Ectodermal cell (in vitro differentiated cells): ENCODE results near the gene AURKA.
A peak's percentile ranks its signal among the peaks of the same experiment; 100 is the strongest.
"Not testable (repeated sequence)": the region's sequence is repeated elsewhere in the genome, so short reads cannot be mapped to it uniquely, and the experiment has no call there.

Source experiments
- H3K27ac ChIP-seq: 2 replicates; pipeline ENCODE4 v1.7.0; 2013; ENCODE audit warnings: mild to moderate bottlenecking, low read depth, low read length; ENCODE audit not compliant: insufficient read depth, poor library complexity, severe bottlenecking
- H3K27me3 ChIP-seq: 2 replicates; pipeline ENCODE4 v1.7.0; 2013; ENCODE audit warnings: mild to moderate bottlenecking, low read length; ENCODE audit not compliant: insufficient read depth, control insufficient read depth, poor library complexity, severe bottlenecking
- H3K36me3 ChIP-seq: one replicate; pipeline ENCODE4 v1.7.0; 2013; ENCODE audit warnings: low read length; ENCODE audit not compliant: control insufficient read depth, insufficient read depth
- H3K4me1 ChIP-seq: one replicate; pipeline ENCODE4 v1.7.0; 2013; ENCODE audit warnings: low read length; ENCODE audit not compliant: control insufficient read depth, insufficient read depth
- H3K4me3 ChIP-seq: 2 replicates; pipeline ENCODE4 v1.7.0; 2013; ENCODE audit warnings: low read depth, low read length, control low read depth; ENCODE audit not compliant: insufficient read depth
- H3K9me3 ChIP-seq: 2 replicates; pipeline ENCODE4 v1.7.0; 2013; ENCODE audit warnings: mild to moderate bottlenecking, low read length, moderate library complexity; ENCODE audit not compliant: control insufficient read depth
- WGBS, 2 experiments: methylation state at CpG; one replicate each; pipeline ENCODE4 v1.1.7; 2013; ENCODE audit warnings: missing lambda C conversion rate in 2 of 2; 5-methylcytosine and 5-hydroxymethylcytosine counted together

Gene AURKA

DNA sequence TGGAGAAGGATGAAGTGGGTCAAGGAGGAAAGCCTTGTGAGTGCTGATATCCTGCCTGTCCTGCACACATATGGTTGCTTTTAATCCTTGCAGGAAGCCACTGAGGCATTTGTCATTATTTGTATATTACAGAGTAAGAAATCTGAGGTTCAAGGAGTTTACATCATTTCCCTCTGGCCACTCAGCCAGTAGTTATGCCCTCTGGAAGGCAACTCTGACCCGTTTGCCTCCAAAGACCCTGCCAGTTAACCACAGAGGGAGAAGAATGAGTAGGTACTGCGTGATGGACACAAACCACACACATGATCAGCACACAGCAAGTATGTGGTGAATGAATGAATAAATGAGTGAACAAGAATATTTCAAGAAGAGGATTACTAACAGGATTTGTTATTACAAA, 41.2 kb downstream of the AURKA start:
- no peaks in the 10 kb centered on the region for H3K27me3 ChIP-seq
- no peak overlapping the region for H3K4me3 ChIP-seq
- no peak overlapping the region for H3K27ac ChIP-seq
- no peaks in the 10 kb centered on the region for H3K36me3 ChIP-seq
- H3K4me1 ChIP-seq, result peaks cover 12% of the 10 kb centered on the region
- no peaks in the 10 kb centered on the region for H3K9me3 ChIP-seq
- 83 to 95% methylated on average over 1 to 2 of the region's 2 CpGs for WGBS, 2 experiments

DNA sequence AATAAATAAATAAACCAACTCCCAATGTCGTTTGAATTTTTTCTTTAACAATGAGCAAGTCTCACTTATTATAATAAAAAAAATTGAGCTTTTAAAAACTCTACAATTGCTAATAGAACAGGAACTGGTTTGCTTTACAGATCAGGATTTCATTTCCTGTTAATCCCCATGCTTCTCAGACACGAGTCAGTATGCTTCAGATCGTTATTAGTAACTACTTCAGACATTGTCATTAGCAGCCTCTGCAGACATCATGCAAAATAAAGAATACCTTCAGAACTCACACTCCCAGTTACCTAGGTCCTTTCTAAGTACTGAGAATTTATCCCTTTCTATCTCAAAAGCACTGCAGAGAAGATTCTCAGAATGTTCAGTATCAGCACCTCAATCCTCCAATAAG, 43.3 kb downstream of the AURKA start:
- no peaks in the 10 kb centered on the region for H3K9me3 ChIP-seq
- H3K27me3 ChIP-seq, result peaks cover 6% of the 10 kb centered on the region

DNA sequence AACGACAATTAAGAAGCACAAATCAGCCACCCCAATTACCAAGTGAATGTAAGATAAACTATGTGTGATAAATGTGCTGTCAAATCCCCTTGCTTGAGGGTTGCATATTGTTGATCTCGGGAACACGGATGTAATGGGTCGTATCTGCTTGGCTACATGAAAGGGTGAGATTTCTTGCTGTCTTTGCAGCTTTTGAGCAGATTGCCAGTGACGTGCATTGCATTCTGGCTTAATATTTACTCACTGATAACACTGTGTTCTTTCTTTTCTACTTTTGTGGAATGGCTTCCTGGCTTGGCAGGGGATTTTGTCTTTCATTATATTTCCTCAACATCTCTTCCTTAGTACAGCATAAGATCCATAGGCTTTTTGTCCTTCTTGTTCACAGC, 43.7 kb downstream of the AURKA start:
- H3K27me3 ChIP-seq, result peaks cover 10% of the 10 kb centered on the region

More for the DNA sequence above, 43.3 kb downstream of the AURKA start:
- Histone ChIP-seq H3K36me3 (no peaks in the 10 kb centered on the region), H3K4me1 (peaks cover 12% of the 10 kb centered on the region), H3K27ac (no peak overlapping the region), H3K4me3 (no peak overlapping the region)
- 36 to 37% methylated on average over 2 of the region's 3 CpGs for WGBS, 2 experiments

DNA sequence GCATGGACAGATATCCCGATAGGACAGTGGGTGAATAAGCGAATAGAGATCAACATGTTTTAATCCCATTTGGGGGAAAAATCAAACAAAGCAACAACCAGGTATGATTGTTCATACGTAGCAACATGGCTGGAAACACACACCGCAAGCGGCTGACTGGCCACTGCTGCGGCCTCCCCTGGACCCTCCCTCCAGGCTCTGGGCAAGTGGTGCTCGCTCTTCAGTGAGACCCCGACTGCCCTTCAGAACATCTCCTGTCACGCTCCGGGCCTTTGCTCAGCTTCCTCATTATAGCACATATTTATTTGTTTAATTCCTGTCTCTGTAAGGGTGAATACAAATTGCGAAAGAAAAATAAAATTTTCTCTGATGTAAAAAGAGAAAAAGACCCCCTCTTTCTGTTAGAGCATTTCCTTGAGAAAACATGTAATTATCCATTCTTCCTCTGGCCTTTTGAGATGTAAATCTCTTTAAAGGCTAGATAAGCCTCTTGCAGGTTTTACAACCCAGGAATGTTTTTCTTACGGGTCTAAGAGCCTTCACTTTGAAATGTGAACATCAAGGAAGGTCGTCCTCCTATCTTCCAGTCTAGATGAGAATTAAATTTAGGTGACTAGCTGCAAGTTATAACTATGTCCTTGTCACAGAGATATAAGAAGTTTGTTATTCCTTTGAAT, 44.2 kb downstream of the AURKA start:
- no peaks in the 10 kb centered on the region for H3K9me3 ChIP-seq
- H3K36me3 ChIP-seq, result no peaks in the 10 kb centered on the region
- peaks cover 12% of the 10 kb centered on the region for H3K4me1 ChIP-seq
- H3K27ac ChIP-seq, result no peak overlapping the region
- peaks cover 16% of the 10 kb centered on the region for H3K27me3 ChIP-seq
- 36 to 46% methylated on average over 11 to 12 of the region's 13 CpGs for WGBS, 2 experiments
- H3K4me3 ChIP-seq, result no peak overlapping the region

More for the DNA sequence above, 43.7 kb downstream of the AURKA start:
- Histone ChIP-seq H3K27ac (no peak overlapping the region), H3K9me3 (no peaks in the 10 kb centered on the region), H3K4me3 (no peak overlapping the region), H3K36me3 (no peaks in the 10 kb centered on the region), H3K4me1 (peaks cover 12% of the 10 kb centered on the region)
- WGBS, 2 experiments, result 33 to 41% methylated on average over 4 to 5 of the region's 5 CpGs

DNA sequence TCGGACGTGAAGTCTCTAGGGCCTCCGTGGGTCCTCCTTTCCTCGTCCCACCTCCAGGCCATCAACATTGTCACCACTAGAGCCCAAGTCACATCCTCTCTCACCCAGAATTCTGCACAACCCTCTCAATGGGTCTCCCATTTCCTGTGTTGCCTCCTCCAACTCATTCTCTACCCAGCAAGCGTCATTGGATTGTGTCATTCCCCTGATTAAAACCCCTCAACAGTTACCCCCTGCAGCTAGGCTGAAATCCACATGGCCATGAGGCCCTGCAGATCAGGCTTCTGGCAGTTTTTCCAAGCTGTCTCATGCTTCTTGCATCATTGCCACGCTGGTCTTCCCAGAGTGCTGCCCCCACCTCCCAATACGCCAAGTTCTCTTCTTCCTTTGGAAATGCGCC, 46.1 kb downstream of the AURKA start:
- Histone ChIP-seq H3K4me1 (peaks cover 12% of the 10 kb centered on the region), H3K27me3 (peaks cover 17% of the 10 kb centered on the region), H3K36me3 (no peaks in the 10 kb centered on the region), H3K9me3 (no peaks in the 10 kb centered on the region), H3K4me3 (no peak overlapping the region), H3K27ac (no peak overlapping the region)
- WGBS, 2 experiments, result 91 to 92% methylated on average over 8 of the region's 8 CpGs

DNA sequence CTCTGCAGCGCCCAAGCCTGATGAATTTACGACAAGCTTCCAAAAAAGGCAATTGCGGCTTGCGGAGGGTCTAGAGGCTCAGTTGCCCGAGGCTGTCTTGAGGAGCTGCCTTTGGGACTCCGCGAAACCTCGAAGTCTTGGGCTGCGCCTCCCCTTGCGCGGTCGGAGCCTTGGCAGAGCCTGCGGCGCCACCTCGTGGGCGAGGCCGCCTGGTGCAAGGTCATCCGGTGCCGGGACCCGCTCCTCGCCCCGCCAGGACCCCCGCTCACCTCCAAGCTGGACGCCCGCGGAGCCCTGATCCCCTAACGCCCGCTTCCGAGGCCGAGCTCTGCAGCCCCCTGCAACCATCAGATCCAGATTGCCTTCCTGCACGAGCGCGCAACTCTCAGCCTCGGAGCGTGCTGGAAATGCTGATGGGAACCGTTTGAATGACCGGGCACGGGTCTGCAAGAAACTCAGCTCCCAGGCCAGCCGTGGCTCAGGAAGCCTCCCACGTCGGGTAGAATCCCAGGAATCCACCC, 48.1 kb downstream of the AURKA start:
- H3K4me1 ChIP-seq, result peaks cover 12% of the 10 kb centered on the region
- WGBS, 2 experiments, result 3 to 5% methylated on average over 41 of the region's 41 CpGs
- no peak overlapping the region for H3K27ac ChIP-seq
- H3K9me3 ChIP-seq, result no peaks in the 10 kb centered on the region
- H3K27me3 ChIP-seq, result peaks cover 17% of the 10 kb centered on the region
- peak overlapping the region; percentile 19 for H3K4me3 ChIP-seq
- no peaks in the 10 kb centered on the region for H3K36me3 ChIP-seq

DNA sequence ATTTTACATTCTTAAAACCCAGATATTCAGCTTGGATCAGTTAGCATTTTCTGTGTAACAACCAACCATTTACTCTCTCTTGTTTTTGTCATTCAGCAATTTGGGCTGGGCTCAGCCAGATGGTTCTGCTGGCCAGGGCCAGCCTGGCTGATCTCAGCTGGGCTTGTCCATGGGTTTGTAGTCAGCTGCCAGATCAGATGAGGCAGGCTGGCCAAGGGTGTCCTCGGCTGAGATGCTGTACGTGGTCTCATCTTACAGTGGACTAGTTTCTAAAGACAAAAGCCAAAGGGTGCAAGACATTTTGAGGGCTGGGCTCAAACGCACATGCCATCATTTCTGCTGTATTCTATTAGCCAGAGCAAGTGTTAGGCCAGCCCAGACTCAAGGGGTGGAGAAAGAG, 49.2 kb downstream of the AURKA start:
- Histone ChIP-seq H3K4me3 (no peak overlapping the region), H3K9me3 (no peaks in the 10 kb centered on the region), H3K4me1 (peaks cover 1% of the 10 kb centered on the region), H3K36me3 (no peaks in the 10 kb centered on the region), H3K27me3 (peaks cover 17% of the 10 kb centered on the region), H3K27ac (no peak overlapping the region)
- WGBS, 2 experiments, result 84 to 93% methylated on average over 3 of the region's 3 CpGs

DNA sequence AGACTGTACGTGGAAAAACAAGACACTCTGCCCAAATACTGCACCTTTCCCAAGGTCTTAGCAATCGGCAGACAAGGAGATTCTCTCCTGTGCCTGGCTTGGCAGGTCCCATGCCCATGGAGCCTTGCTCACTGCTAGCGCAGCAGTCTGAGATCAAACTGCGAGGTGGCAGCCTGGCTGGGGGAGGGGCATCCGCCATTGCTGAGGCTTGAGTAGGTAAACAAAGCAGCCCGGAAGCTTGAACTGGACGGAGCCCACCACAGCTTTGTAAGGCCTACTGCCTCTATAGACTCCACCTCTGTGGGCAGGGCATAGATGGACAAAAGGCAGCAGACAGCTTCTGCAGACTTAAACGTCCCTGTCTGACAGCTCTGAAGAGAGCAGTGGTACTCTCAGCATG, 55.3 kb downstream of the AURKA start:
- not testable (repeated sequence) for H3K27ac ChIP-seq, H3K36me3 ChIP-seq, H3K4me1 ChIP-seq, H3K27me3 ChIP-seq, H3K9me3 ChIP-seq, H3K4me3 ChIP-seq
- WGBS, 2 experiments, result 83% methylated on average over 8 of the region's 8 CpGs

DNA sequence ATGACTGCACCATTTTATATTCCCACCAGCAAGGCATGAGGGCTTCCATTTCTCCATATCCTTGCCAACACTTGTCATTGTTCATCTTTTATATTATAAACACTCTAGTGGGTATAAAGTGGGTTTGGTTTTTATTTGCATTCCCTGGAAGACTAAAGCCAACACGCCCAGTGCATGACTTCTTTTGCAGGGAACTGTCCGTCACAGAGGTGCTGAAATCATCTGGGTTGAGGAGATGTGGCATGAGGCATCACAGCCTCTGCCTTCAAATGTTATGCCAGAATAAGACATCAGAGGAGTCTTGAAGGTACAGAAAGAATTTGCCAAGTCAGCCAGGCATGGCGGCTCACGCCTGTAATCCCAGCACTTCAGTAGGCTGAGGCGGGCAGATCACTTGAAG, 63.2 kb downstream of the AURKA start:
- no peaks in the 10 kb centered on the region for H3K4me1 ChIP-seq
- H3K36me3 ChIP-seq, result no peaks in the 10 kb centered on the region
- WGBS, 2 experiments, result 77 to 78% methylated on average over 5 of the region's 5 CpGs
- H3K4me3 ChIP-seq, result no peak overlapping the region
- H3K9me3 ChIP-seq, result peaks cover 14% of the 10 kb centered on the region
- no peak overlapping the region for H3K27ac ChIP-seq
- no peaks in the 10 kb centered on the region for H3K27me3 ChIP-seq

DNA sequence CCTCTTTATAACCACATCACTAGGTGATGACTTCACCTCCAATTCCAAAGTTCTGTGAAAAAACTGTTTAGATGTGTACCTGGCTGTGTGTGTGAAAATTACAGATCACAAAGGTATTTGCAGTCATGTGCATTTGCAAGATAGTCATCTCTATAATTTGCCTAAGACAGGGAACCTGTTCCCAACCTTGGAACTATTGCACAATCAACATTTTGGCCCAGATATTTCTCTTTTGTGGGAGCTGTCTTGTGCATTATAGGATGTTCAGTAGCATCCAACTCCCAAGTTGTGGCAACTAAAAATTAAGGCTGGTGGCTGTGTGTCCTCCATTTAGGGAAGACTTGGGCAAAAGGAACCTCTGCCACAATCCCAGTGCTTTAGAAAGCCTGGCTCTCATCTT, 67.2 kb downstream of the AURKA start:
- H3K4me3 ChIP-seq, result no peak overlapping the region
- no peaks in the 10 kb centered on the region for H3K36me3 ChIP-seq
- H3K9me3 ChIP-seq, result peaks cover 13% of the 10 kb centered on the region
- no peak overlapping the region for H3K27ac ChIP-seq
- no peaks in the 10 kb centered on the region for H3K27me3 ChIP-seq
- H3K4me1 ChIP-seq, result no peaks in the 10 kb centered on the region
